Stimulated activated CD4-positive, alpha-beta T cell treated with anti-CD3 and anti-CD28 coated beads, Interleukin-12 subunit alpha, Interleukin-12 subunit beta, amount 100 ng/mL, for 4 hours (primary cell): ENCODE measurements around the gene YKT6.
"Not testable (repeated sequence)": the region's sequence is repeated elsewhere in the genome, so short reads cannot be mapped to it uniquely, and the experiment has no call there.

ENCODE experiments used
- DNase-seq: peaks from one replicate; pipeline ENCODE4 v3.0.0-alpha.2; 2020

The YKT6 gene

GRCh38 chr7:44200699-44201461 lies at the start of gene YKT6:
Gene YKT6, plus strand, starts transcription at chr7:44200978. Its CDS starts 158 bp downstream, at chr7:44201136.
- DNase-seq, result peak; percentile 93

GRCh38 chr7:44151956-44152355 lies 48.8 kb upstream of the YKT6 start:
- DNase-seq, result no peak

GRCh38 chr7:44152971-44153947 lies 47.5 kb upstream of the YKT6 start:
- no peak for DNase-seq

- DNase-seq, result no peak
Measured at GRCh38 chr7:44153948-44154335, 46.8 kb upstream of the YKT6 start.

- DNase-seq, result no peak
Measured at GRCh38 chr7:44154703-44155102, 46.1 kb upstream of the YKT6 start.

- no peak for DNase-seq
Measured at GRCh38 chr7:44155191-44156185, 45.3 kb upstream of the YKT6 start.

- DNase-seq, result no peak
Measured at GRCh38 chr7:44156453-44157010, 44.2 kb upstream of the YKT6 start.

GRCh38 chr7:44157116-44158080 lies 43.4 kb upstream of the YKT6 start:
- DNase-seq, result no peak

GRCh38 chr7:44158096-44158872 lies 42.5 kb upstream of the YKT6 start:
- no peak for DNase-seq

- no peak for DNase-seq
Measured at GRCh38 chr7:44158873-44159631, 41.7 kb upstream of the YKT6 start.

GRCh38 chr7:44159824-44160630 lies 40.8 kb upstream of the YKT6 start:
- DNase-seq, result no peak

- no peak for DNase-seq
Measured at GRCh38 chr7:44161371-44161770, 39.4 kb upstream of the YKT6 start.

- no peak for DNase-seq
Measured at GRCh38 chr7:44162179-44162578, 38.6 kb upstream of the YKT6 start.

- no peak for DNase-seq
Measured at GRCh38 chr7:44162785-44163395, 37.9 kb upstream of the YKT6 start.

GRCh38 chr7:44163591-44163990 lies 37.2 kb upstream of the YKT6 start:
- DNase-seq, result no peak

- DNase-seq, result no peak
Measured at GRCh38 chr7:44167920-44168319, 32.9 kb upstream of the YKT6 start.

GRCh38 chr7:44171901-44172300 lies 28.9 kb upstream of the YKT6 start:
- DNase-seq, result not testable (repeated sequence)

- no peak for DNase-seq
Measured at GRCh38 chr7:44172352-44172751, 28.4 kb upstream of the YKT6 start.
